Measurements from ENCODE around the gene RPS16.

GRCh38 chr19:39390451-39390750 lies 45.3 kb downstream of the RPS16 start:
- no peak for TF ChIP-seq EZH2 (IDR thresholded peaks at IDR 0.05; ENCODE audit: borderline replicate concordance, insufficient read depth, low read depth, low read length, poor library complexity, severe bottlenecking)
- TF ChIP-seq CTCF (IDR thresholded peaks at IDR 0.05) = no peak
